NCI-H774 (cell line): Measurements from ENCODE around the gene RIMS3.
"Not testable (repeated sequence)": the region's sequence is repeated elsewhere in the genome, so short reads cannot be mapped to it uniquely, and the experiment has no call there.

Source experiments
- DNase-seq: peaks from one replicate; lab custom pipeline; 2025; lab: John Stamatoyannopoulos, UW

Gene RIMS3

DNA sequence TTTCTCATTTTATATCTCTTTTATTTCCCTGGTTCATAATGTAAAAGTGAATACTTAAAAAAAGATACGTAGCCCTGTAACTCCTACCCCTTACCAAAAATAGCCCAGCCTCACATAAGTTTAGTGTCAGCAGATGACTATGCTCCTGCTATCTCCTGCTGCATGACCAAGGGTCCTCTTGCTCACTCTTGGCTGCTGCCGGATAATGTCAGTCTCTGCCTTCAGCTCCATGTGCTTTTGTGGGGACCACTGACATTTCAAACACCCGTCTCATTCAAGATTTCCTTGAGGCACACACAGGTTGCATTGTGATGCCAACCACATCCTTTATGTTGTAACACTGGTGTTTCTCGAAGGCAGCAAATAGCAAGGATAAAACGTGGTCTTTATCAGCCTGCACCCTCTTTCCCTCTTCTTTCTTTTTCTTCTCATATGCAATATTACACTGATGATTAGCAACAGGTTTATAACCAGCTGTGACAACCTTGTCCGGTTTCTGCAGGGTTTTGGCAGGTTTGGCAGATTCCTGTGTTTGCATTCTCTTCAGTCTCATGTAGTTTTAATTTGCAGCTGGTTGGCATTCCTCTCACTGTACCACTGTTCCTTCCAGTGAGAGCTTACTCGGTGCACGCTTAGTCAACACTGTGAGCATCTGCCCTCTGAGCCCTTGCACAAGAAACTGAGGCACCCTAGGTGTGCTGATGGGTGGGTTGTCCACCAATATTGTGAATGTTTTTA lies 71.9 kb downstream of the RIMS3 start:
- DNase-seq, result no peak

DNA sequence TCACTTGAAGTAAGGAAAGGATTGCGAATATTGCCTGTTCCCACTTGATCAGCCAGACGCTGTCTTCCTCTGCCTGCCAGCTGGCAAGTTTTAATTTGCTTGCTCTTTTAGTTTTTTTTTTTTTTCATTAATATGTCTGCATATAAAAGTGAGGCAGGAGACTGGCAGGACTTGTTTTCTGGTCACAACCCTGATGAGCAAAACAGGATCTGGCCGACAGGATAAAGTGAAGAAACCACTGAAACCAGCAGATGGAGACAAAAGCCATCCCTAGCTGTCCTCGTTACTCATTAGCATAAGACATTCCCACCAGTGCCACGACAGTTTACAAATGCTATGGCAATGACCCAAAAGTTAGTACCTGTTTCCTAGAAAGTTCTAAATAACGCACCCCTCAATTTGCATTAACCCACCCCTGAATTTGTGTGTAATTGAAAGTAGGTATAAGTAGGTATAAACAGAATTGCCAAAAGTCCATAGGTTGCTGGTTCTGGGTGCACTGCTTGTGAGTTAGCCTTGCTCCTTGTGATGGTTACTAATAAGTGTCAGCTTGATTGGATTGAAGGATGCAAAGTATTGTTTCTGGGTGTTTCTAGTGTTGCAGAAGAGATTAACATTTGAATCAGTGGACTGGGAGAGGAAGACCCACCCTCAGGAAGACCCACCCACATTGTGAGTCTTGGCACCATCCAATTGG lies 73.2 kb downstream of the RIMS3 start:
- DNase-seq, result peak; percentile 29

DNA sequence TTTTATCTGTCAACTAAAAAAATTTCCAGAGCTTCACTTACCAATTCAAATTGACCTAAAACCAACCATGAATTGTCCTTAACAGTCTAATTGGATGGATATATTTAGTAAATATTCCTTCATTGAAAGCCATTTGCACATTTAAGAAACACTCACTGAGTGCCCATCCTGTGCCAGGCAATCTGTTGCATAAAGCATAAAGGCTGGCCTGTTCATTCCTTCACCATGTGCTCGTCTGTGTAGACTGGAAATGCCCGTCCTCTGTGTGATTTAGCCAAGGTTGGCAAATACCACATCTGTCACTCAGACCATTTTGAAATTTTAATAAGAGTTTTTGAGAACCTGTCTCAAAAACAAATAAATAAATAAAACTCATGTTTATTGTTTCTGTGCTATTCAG lies 76.9 kb downstream of the RIMS3 start:
- no peak for DNase-seq

DNA sequence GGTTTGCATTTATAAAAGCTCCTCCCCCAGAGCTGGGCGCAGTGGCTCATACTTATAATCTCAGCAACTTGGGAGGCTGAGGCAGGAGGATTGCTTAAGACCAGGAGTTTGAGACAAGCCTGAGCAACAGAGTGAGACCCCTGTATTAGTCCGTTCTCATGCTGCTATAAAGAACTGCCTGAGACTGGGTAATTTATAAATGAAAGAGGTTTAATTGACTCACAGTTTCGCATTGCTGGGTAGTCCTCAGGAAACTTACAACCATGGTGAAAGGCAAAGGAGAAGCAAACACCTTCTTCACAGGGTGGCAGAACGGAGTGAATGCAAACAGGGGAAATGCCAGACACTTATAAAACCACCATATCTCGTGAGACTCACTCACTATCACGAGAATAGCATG lies 81.5 kb downstream of the RIMS3 start:
- DNase-seq, result no peak

DNA sequence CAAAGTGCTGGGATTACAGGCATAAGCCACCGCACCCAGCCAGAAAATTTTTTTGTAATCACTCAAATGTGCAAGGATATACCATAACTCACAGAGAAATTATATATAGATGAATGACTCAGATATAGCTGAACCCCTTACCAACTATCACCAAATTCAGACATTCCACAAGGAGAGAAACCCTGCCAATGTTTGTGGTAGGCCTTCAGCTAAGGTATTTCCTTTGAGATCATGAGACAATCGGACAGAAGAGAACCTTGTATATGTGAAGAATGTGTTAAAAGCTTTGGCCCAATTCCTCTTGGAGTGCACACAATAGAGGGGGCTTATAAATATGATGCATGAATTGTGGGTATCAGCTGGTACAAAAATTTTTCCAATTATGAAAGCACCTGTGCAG lies 83.4 kb downstream of the RIMS3 start:
- no peak for DNase-seq

DNA sequence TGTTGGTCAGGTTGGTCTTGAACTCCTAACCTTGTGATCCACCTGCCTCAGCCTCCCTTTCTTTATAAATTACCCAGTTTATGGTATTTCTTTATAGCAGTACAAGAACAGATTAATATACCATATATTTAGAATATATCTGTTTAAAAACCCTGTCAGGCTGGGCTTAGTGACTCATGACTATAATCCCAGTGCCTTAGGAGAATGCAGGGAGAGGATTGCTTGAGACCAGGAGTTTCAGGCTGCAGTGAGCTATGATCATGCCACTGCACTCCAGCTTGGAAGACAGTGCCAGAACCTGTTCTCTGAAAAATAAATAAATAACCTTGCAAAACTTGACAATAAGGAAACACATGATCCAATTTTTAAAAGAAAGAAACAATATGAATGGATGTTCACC lies 90.1 kb downstream of the RIMS3 start:
- DNase-seq, result no peak

DNA sequence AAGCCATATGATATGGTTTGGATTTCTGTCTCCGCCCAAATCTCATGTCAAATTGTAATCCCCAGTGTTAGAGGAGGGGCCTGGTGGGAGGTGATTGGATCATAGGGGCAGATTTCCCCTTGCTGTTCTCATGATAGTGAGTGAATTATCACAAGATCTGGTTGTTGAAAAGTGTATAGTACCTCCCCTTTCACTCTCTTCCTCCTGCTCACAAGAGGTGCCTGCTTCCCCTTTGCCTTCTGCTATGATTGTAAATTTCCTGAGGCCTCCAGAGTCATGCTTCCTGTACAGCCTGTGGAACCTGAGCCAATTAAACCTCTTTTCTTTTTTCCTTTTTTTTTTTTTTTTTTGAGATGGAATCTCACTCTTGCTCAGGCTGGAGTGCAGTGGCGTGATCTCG lies 90.7 kb downstream of the RIMS3 start:
- not testable (repeated sequence) for DNase-seq
